ENCODE measurements around the gene PRDM2. TPM values are rescaled to one million over a fixed set of nuclear protein-coding genes. Genes with fewer than 3 reads are reported as not detected.

The PRDM2 gene
- polyA plus RNA-seq, 1 of the 3 experiments (the other 2 are of a cell fraction) = 7.2 TPM

Small RNA genes lying within 50 kb of the gene (small RNA-seq; reads per million reads assigned to genes)
- 0 reads per million in 7 experiments for gene RF00564

Other genes with a start within 250 kb of the PRDM2 start
- 0.02 TPM in 1 of 2 replicates, not detected in the other for gene LRRC38, start 186.2 kb upstream of the PRDM2 start, polyA plus RNA-seq (2012; rRNA removed)
- not detected in 2 replicates for gene PDPN, start 116.4 kb upstream of the PRDM2 start, polyA plus RNA-seq (2012; rRNA removed)